GM12865 (cell line): Measurements from ENCODE around the gene PPP2R2B.

ENCODE experiments used
- DNase-seq: peaks from one replicate; pipeline ENCODE4 v3.0.0; 2010; ENCODE audit warnings: low read depth
- H3K4me3 ChIP-seq: 2 replicates; pipeline ENCODE4 v1.5.1; 2011; ENCODE audit warnings: mild to moderate bottlenecking, low read depth, low read length, control low read depth
- CTCF ChIP-seq: IDR thresholded peaks from 2 replicates; pipeline ENCODE4 v1.5.1; 2011; ENCODE audit warnings: low read length, control low read depth, low read depth, inconsistent platforms; ENCODE audit not compliant: insufficient read depth; ENCODE audit errors: missing control alignments

The PPP2R2B gene

GRCh38 chr5:146765089-146765832 is 113.3 kb downstream of the PPP2R2B start:
- no peak for TF ChIP-seq CTCF
- DNase-seq, result no peak

DNA sequence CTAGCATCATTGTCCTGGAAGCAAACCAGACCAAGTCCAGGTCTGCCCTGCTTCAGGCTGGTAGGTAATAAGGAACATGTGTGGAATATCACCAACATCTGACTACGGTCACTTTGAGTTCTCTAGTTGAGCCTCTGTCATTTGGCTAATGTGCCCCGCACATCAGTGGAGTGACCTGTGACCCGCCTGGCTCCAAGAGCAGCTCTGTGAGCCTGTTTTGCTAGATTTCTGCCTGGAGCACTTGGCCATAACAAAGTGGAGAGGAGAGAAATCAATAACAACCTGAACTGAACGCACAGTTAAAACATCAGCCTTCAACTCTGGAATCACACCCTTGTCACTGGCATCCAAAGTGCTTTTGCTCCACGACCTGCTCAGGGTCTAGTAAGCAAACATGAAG is 115.7 kb downstream of the PPP2R2B start:
- DNase-seq, result no peak
- H3K4me3 ChIP-seq, result no peak overlapping the region
- TF ChIP-seq CTCF, result no peak

More at GRCh38 chr5:146765089-146765832, 113.3 kb downstream of the PPP2R2B start:
- H3K4me3 ChIP-seq, result no peak overlapping the region

GRCh38 chr5:146761811-146762210 is 116.7 kb downstream of the PPP2R2B start:
- no peak for TF ChIP-seq CTCF
- H3K4me3 ChIP-seq, result no peak overlapping the region
- no peak for DNase-seq

DNA sequence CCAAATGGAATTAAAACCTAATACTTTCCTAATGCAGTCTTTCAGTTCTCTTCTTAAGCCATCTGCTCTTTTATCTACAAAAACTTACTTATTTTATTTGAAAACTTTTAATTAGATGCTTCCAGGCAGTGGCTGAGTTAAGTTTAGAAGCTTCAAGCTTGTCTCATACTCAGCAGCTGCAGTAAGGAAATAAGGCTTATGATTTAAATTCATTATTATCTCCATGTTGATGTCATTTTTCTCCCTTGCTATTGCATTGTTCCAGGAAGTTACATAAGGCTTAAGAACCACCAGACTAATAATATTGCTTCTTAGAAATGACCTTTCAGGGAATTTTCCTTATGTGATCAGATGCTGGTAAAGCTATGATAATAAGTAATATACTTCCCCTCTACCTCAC is 119.6 kb downstream of the PPP2R2B start:
- DNase-seq, result no peak
- H3K4me3 ChIP-seq, result no peak overlapping the region
- TF ChIP-seq CTCF, result no peak

- H3K4me3 ChIP-seq, result no peak overlapping the region
- no peak for TF ChIP-seq CTCF
- DNase-seq, result no peak
Observed at GRCh38 chr5:146758076-146758475, 120.5 kb downstream of the PPP2R2B start.

GRCh38 chr5:146756546-146756945 is 122.0 kb downstream of the PPP2R2B start:
- H3K4me3 ChIP-seq, result no peak overlapping the region
- DNase-seq, result no peak
- no peak for TF ChIP-seq CTCF

GRCh38 chr5:146755793-146756192 is 122.8 kb downstream of the PPP2R2B start:
- no peak for TF ChIP-seq CTCF
- H3K4me3 ChIP-seq, result no peak overlapping the region
- no peak for DNase-seq
